GM23248 (cell line): Measurements from ENCODE around the gene CFAP97D2. TPM values are rescaled to one million over a fixed set of nuclear protein-coding genes. Genes with fewer than 3 reads are reported as not detected.

Experiments used
- DNase-seq: peaks from one replicate; pipeline ENCODE4 v3.0.0-alpha.2; 2015
- H2AFZ ChIP-seq: fragments of 200-600 bp; sonication (generic); 2 replicates; pipeline ENCODE4 v1.6.1; 2016; ENCODE audit warnings: antibody characterized with exemption
- H3F3A ChIP-seq: fragments of 200-600 bp; sonication (generic); 2 replicates; pipeline ENCODE4 v1.6.1; 2016; ENCODE audit warnings: mild to moderate bottlenecking, antibody characterized with exemption, mixed run types; ENCODE audit not compliant: insufficient read depth
- H3K27ac ChIP-seq: fragments of 200-600 bp; sonication (generic); 2 replicates; pipeline ENCODE4 v1.5.1; 2016; ENCODE audit warnings: mild to moderate bottlenecking
- H3K27me3 ChIP-seq: fragments of 200-600 bp; sonication (generic); replicated peaks from 2 replicates; pipeline ENCODE4 v1.6.1; 2016; ENCODE audit warnings: mild to moderate bottlenecking; ENCODE audit not compliant: insufficient read depth
- H3K36me3 ChIP-seq: fragments of 200-600 bp; sonication (generic); 2 replicates; pipeline ENCODE4 v1.6.1; 2016; ENCODE audit warnings: low read depth, mild to moderate bottlenecking
- H3K4me1 ChIP-seq: fragments of 200-600 bp; sonication (generic); 2 replicates; pipeline ENCODE4 v1.6.1; 2016; ENCODE audit warnings: mild to moderate bottlenecking; ENCODE audit not compliant: insufficient read depth
- H3K4me2 ChIP-seq: fragments of 200-600 bp; sonication (generic); one replicate; pipeline ENCODE4 v1.6.1; 2016; ENCODE audit warnings: mild to moderate bottlenecking; ENCODE audit not compliant: unreplicated experiment
- H3K4me3 ChIP-seq: fragments of 200-600 bp; sonication (generic); 2 replicates; pipeline ENCODE4 v1.5.1; 2016; ENCODE audit warnings: mild to moderate bottlenecking
- H3K79me2 ChIP-seq: fragments of 200-600 bp; sonication (generic); 2 replicates; pipeline ENCODE4 v1.6.1; 2016; ENCODE audit warnings: mild to moderate bottlenecking; ENCODE audit not compliant: insufficient read depth
- H3K9ac ChIP-seq: fragments of 200-600 bp; sonication (generic); 2 replicates; pipeline ENCODE4 v1.6.1; 2016; ENCODE audit warnings: mild to moderate bottlenecking
- H3K9me2 ChIP-seq: fragments of 200-600 bp; sonication (generic); 2 replicates; pipeline ENCODE4 v1.6.1; 2016; ENCODE audit warnings: mixed run types, mild to moderate bottlenecking, moderate library complexity; ENCODE audit not compliant: insufficient read depth
- H3K9me3 ChIP-seq: fragments of 200-600 bp; sonication (generic); one replicate; pipeline ENCODE4 v1.6.1; 2017; ENCODE audit warnings: low read depth
- H4K20me1 ChIP-seq: fragments of 200-600 bp; sonication (generic); 2 replicates; pipeline ENCODE4 v1.6.0; 2016; ENCODE audit not compliant: insufficient read depth
- EZH2 ChIP-seq: fragments of 200-600 bp; sonication (generic); IDR thresholded peaks from 2 replicates; pipeline ENCODE4 v1.6.1; 2018; ENCODE audit warnings: antibody characterized with exemption, mild to moderate bottlenecking; ENCODE audit not compliant: insufficient read depth, poor library complexity, severe bottlenecking
- EZH2phosphoT487 ChIP-seq: fragments of 200-600 bp; sonication (generic); IDR thresholded peaks from 2 replicates; pipeline ENCODE4 v1.6.1; 2018; ENCODE audit warnings: antibody characterized with exemption, moderate library complexity, mild to moderate bottlenecking, low read depth; ENCODE audit not compliant: insufficient read depth
- WGBS, 2 experiments: methylation state at CpG; one replicate each; pipeline ENCODE4 v1.1.6; 2015 to 2017; ENCODE audit warnings: low lambda C conversion rate in 2 of 2, low coverage in 1 of 2; ENCODE audit errors: missing lambda C conversion rate in 2 of 2; 5-methylcytosine and 5-hydroxymethylcytosine counted together
- in situ Hi-C: fragments of 300-500 bp; cut with MboI; formaldehyde crosslinking; loops from 2 replicates; pipeline ENCODE4 v1.15.0; 2020
- polyA plus RNA-seq: library from polyadenylated mRNA; unstranded; fragments of >200 nt; fragmentation: Nextera tagmentation; extraction: Ambion mirVana; gene quantifications from 2 replicates; pipeline ENCODE4 v1.2.1, GENCODE V29; 2016
- total RNA-seq: library from RNA; depleted of rRNA; stranded (reverse); fragments of >200 nt; shearing (Covaris generic); gene quantifications from 2 replicates; pipeline ENCODE4 v1.2.3, GENCODE V29; 2014

The CFAP97D2 gene
- total and polyA plus RNA-seq, 2 experiments from 2014 or later, result not detected

DNA sequence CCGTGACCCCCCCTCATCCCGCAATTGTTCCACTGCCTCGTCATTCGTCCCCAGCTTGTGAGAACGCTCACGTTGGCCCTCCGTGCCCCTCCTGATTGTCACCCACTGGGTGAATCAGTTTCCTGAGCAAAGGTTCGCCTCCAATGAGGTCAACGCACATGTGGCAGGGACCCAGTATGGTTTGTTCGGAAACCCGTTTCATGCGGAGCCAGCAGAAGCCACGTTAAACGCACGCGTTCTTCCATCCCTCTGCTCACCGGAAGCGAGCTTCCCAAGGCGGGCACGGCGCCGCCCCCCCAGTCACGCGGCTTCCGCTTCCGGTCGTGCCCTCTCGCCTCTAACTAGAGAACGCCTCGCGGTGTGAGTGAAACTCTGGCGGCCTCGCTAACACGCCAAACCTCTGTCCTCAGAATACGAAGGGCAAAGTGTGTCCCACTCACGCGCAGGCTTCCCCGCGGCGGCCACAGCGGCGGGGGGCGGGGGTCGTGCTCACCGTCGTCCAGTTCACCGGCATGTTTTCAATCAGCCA lies 18.0 kb upstream of the CFAP97D2 start:
- 89 to 90% methylated on average over 42 to 47 of the region's 47 CpGs for WGBS, 2 experiments
- Histone ChIP-seq H3K9ac (no peak overlapping the region), H3K79me2 (no peaks in the 10 kb centered on the region), H3K27me3 (no peaks in the 10 kb centered on the region; the same call in 1 of the 2 replicates), H3K4me3 (no peak overlapping the region), H3F3A (no peaks in the 10 kb centered on the region), H3K9me2 (no peaks in the 10 kb centered on the region), H3K4me2 (no peak overlapping the region), H2AFZ (no peak overlapping the region), H3K36me3 (no peaks in the 10 kb centered on the region), H3K9me3 (no peaks in the 10 kb centered on the region), H3K4me1 (peaks cover 8% of the 10 kb centered on the region; the same call in 1 of the 2 replicates), H4K20me1 (no peaks in the 10 kb centered on the region), H3K27ac (no peak overlapping the region)
- TF ChIP-seq EZH2 (no peak), EZH2phosphoT487 (no peak)
- no peak for DNase-seq
- in situ Hi-C loops, result no loop called here

DNA sequence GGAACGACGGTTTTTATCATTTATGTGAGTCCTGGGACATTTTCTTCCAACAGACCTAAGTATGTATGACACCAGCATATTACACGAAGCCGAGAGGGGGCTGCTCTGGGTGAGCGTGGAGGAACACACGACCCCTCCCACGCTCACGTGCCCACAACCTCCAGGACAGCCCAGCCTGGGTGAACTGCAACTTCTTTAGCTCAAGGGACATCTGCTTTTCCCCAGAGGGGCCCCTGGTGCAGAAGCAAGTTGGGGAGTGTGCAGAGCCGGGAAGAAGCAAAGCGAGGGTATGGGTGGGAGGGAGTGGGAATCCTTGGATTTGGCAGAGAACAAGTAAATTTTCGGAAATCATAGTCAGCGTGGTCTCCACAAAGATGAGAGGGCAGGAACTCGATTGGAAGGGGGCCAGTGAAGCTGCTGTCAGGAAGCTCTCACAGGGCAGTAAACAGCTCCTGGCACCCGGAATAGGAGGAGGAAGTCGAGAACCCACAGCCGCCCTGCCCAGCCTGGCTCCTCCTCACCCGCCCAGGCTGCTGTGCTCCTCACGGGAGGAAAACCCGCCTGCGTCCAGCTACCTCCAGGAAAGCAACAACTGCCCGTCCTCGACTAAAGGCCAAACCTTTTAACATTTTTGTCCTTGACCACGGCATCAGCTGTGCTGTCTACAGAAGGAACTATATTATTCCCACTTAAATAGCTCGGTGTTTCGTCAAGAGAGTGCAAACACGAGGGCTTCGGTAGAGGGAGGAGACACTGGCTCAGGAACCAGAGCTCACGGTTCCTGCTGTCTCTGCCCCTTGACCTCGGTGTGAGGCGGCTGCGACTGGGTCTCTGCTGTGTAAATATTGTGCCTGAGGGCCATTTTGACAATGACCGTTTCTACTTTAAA lies 17.2 kb upstream of the CFAP97D2 start:
- Histone ChIP-seq H3K79me2 (no peaks in the 10 kb centered on the region), H3K36me3 (no peaks in the 10 kb centered on the region), H3F3A (no peaks in the 10 kb centered on the region), H3K9me3 (no peaks in the 10 kb centered on the region), H3K4me3 (peak overlapping the region; percentile 58), H2AFZ (peak overlapping the region; percentile 84), H3K9me2 (no peaks in the 10 kb centered on the region), H3K27ac (no peak overlapping the region), H3K27me3 (no peaks in the 10 kb centered on the region; the same call in 1 of the 2 replicates), H3K4me2 (peak overlapping the region; percentile 89), H3K9ac (0 out of 2 replicates have a peak overlapping the region, but pooled peaks have one; percentile 14), H3K4me1 (peaks cover 8% of the 10 kb centered on the region; the same call in 1 of the 2 replicates), H4K20me1 (no peaks in the 10 kb centered on the region)
- in situ Hi-C loops, result no loop called here
- TF ChIP-seq EZH2phosphoT487 (no peak), EZH2 (no peak)
- WGBS, 2 experiments, result 11% methylated on average over 31 to 32 of the region's 32 CpGs
- DNase-seq, result peak; percentile 70

DNA sequence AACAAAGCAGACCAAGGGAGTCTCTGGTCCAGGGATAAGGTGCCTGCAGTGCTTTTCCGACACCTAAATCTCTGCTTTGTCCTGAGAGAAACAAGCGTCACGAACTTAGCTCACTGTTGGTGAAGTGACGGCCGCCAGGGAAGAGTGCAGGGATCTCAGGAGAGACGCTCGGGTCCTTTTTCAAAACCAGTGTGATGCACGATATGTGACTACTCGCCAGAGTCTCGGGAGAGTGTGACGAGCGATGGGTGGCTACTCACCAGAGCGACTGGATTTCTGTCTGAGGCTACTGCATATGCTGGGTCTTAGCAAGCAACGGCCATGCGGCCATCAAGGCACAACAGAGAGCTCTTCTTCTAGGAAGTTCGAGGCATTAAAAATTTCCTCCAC lies 16.5 kb upstream of the CFAP97D2 start:
- Histone ChIP-seq H3F3A (no peaks in the 10 kb centered on the region), H3K9me2 (no peaks in the 10 kb centered on the region), H4K20me1 (no peaks in the 10 kb centered on the region), H3K9me3 (no peaks in the 10 kb centered on the region), H3K4me3 (0 out of 2 replicates have a peak overlapping the region, but pooled peaks have one; percentile 58), H3K79me2 (no peaks in the 10 kb centered on the region), H3K4me1 (peaks cover 8% of the 10 kb centered on the region; the same call in 1 of the 2 replicates), H3K4me2 (peak overlapping the region; percentile 89), H3K36me3 (no peaks in the 10 kb centered on the region), H3K27ac (no peak overlapping the region), H2AFZ (peak overlapping the region; percentile 84), H3K9ac (no peak overlapping the region), H3K27me3 (no peaks in the 10 kb centered on the region; the same call in 1 of the 2 replicates)
- in situ Hi-C loops, result no loop called here
- no peak for DNase-seq
- TF ChIP-seq EZH2phosphoT487 (no peak), EZH2 (no peak)
- WGBS, 2 experiments, result 89 to 90% methylated on average over 16 of the region's 16 CpGs

DNA sequence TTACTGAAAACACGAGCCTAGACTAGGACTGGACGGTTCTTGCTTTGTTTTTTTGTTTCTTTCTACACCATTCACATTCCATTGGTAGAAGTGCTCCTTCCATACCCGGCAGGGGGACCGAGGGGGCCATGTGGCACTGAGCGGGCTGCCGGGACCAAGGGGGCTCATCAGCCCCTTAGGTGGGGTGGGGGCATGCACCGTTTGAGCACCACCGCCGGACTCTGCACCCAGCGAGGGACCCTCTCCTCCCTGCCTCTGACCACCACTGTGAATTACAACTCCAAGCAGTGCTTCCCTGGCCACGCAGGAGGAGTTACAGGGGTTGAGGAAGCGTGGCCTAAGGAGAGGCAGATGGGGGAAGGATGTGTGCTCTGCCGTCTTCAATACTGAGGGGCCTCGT lies 15.0 kb upstream of the CFAP97D2 start:
- H3K9ac ChIP-seq, result no peak overlapping the region
- in situ Hi-C loops, result no loop called here
- H2AFZ ChIP-seq, result no peak overlapping the region
- no peaks in the 10 kb centered on the region; the same call in 1 of the 2 replicates for H3K27me3 ChIP-seq
- no peaks in the 10 kb centered on the region for H4K20me1 ChIP-seq
- no peak for DNase-seq
- H3K79me2 ChIP-seq, result no peaks in the 10 kb centered on the region
- H3K27ac ChIP-seq, result no peak overlapping the region
- H3K4me3 ChIP-seq, result no peak overlapping the region
- H3F3A ChIP-seq, result no peaks in the 10 kb centered on the region
- no peak overlapping the region for H3K4me2 ChIP-seq
- no peaks in the 10 kb centered on the region for H3K9me2 ChIP-seq
- no peaks in the 10 kb centered on the region for H3K9me3 ChIP-seq
- H3K4me1 ChIP-seq, result peaks cover 8% of the 10 kb centered on the region; the same call in 1 of the 2 replicates
- no peaks in the 10 kb centered on the region for H3K36me3 ChIP-seq
- TF ChIP-seq EZH2phosphoT487, result no peak
- TF ChIP-seq EZH2, result no peak
- 84 to 89% methylated on average over 14 of the region's 14 CpGs for WGBS, 2 experiments
